AG20443 (cell line): Measurements from ENCODE around the gene COA1.
A peak's percentile ranks its signal among the peaks of the same experiment; 100 is the strongest.

Experiments
- DNase-seq: peaks from one replicate; pipeline ENCODE4 v3.0.0; 2012; ENCODE audit warnings: low spot score, mixed read lengths

Gene COA1

GRCh38 chr7:43652364-43652763, 77.0 kb downstream of the COA1 start:
- DNase-seq = no peak

- peak; percentile 45 for DNase-seq
These were observed 78.8 kb downstream of the COA1 start for GRCh38 chr7:43650457-43651052.

GRCh38 chr7:43649755-43650274, 79.5 kb downstream of the COA1 start:
- no peak for DNase-seq

- peak; percentile 45 for DNase-seq
These were observed 80.6 kb downstream of the COA1 start for GRCh38 chr7:43648473-43649406.

GRCh38 chr7:43647673-43648472, 81.5 kb downstream of the COA1 start:
- peak; percentile 87 for DNase-seq

- DNase-seq = peak; percentile 37
These were observed 82.0 kb downstream of the COA1 start for GRCh38 chr7:43647339-43647672.

GRCh38 chr7:43646603-43647338, 82.6 kb downstream of the COA1 start:
- peak; percentile 67 for DNase-seq

- DNase-seq = no peak
These were observed 83.6 kb downstream of the COA1 start for GRCh38 chr7:43645699-43646226.

GRCh38 chr7:43643846-43644245, 85.5 kb downstream of the COA1 start:
- no peak for DNase-seq

GRCh38 chr7:43642897-43643630, 86.3 kb downstream of the COA1 start:
- DNase-seq = no peak

- no peak for DNase-seq
These were observed 88.6 kb downstream of the COA1 start for GRCh38 chr7:43640679-43641078.

- DNase-seq = peak; percentile 71
These were observed 89.3 kb downstream of the COA1 start for GRCh38 chr7:43639858-43640491.

- DNase-seq = no peak
These were observed 92.1 kb downstream of the COA1 start for GRCh38 chr7:43637114-43637806.

- no peak for DNase-seq
These were observed 93.2 kb downstream of the COA1 start for GRCh38 chr7:43636093-43636492.

- DNase-seq = no peak
These were observed 94.9 kb downstream of the COA1 start for GRCh38 chr7:43634384-43634783.

- no peak for DNase-seq
These were observed 96.6 kb downstream of the COA1 start for GRCh38 chr7:43632746-43633145.

GRCh38 chr7:43631559-43631958, 97.8 kb downstream of the COA1 start:
- DNase-seq = no peak

GRCh38 chr7:43630482-43630881, 98.8 kb downstream of the COA1 start:
- no peak for DNase-seq

GRCh38 chr7:43629857-43630256, 99.5 kb downstream of the COA1 start:
- no peak for DNase-seq

GRCh38 chr7:43628431-43628830, 100.9 kb downstream of the COA1 start:
- no peak for DNase-seq
